ENCODE data around the gene ATXN10.

Gene ATXN10

DNA sequence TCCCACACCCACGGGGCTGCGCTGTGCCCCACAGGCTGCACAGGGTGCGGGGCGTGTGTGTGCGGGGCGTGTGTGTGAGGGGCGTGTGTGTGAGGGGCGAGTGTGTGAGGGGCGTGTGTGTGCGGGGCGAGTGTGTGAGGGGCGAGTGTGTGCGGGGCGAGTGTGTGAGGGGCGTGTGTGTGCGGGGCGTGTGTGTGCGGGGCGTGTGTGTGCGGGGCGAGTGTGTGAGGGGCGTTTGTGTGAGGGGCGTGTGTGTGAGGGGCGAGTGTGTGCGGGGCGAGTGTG is 218.7 kb downstream of the ATXN10 start:
- H3K4me3 ChIP-seq (ENCODE audit: low read depth, low read length) = no peak overlapping the region
- TF ChIP-seq, protein P1, sequence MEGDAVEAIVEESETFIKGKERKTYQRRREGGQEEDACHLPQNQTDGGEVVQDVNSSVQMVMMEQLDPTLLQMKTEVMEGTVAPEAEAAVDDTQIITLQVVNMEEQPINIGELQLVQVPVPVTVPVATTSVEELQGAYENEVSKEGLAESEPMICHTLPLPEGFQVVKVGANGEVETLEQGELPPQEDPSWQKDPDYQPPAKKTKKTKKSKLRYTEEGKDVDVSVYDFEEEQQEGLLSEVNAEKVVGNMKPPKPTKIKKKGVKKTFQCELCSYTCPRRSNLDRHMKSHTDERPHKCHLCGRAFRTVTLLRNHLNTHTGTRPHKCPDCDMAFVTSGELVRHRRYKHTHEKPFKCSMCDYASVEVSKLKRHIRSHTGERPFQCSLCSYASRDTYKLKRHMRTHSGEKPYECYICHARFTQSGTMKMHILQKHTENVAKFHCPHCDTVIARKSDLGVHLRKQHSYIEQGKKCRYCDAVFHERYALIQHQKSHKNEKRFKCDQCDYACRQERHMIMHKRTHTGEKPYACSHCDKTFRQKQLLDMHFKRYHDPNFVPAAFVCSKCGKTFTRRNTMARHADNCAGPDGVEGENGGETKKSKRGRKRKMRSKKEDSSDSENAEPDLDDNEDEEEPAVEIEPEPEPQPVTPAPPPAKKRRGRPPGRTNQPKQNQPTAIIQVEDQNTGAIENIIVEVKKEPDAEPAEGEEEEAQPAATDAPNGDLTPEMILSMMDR (IDR thresholded peaks at IDR 0.05; ENCODE audit: insufficient read depth, low read depth, low read length, missing control alignments) = no peak
- no peak for DNase-seq (ENCODE audit: low read depth)

- TF ChIP-seq, protein P1 (IDR thresholded peaks at IDR 0.05; ENCODE audit: insufficient read depth, low read depth, low read length, missing control alignments) = no peak
- no peak for DNase-seq (ENCODE audit: low read depth)
- no peak overlapping the region for H3K4me3 ChIP-seq (ENCODE audit: low read depth, low read length)
These were observed 219.4 kb downstream of the ATXN10 start for GRCh38 chr22:45891021-45891421.

- TF ChIP-seq, protein P1 (IDR thresholded peaks at IDR 0.05; ENCODE audit: insufficient read depth, low read depth, low read length, missing control alignments) = no peak
- DNase-seq (ENCODE audit: low read depth) = no peak
- no peak overlapping the region for H3K4me3 ChIP-seq (ENCODE audit: low read depth, low read length)
These were observed 219.9 kb downstream of the ATXN10 start for GRCh38 chr22:45891471-45891995.

DNA sequence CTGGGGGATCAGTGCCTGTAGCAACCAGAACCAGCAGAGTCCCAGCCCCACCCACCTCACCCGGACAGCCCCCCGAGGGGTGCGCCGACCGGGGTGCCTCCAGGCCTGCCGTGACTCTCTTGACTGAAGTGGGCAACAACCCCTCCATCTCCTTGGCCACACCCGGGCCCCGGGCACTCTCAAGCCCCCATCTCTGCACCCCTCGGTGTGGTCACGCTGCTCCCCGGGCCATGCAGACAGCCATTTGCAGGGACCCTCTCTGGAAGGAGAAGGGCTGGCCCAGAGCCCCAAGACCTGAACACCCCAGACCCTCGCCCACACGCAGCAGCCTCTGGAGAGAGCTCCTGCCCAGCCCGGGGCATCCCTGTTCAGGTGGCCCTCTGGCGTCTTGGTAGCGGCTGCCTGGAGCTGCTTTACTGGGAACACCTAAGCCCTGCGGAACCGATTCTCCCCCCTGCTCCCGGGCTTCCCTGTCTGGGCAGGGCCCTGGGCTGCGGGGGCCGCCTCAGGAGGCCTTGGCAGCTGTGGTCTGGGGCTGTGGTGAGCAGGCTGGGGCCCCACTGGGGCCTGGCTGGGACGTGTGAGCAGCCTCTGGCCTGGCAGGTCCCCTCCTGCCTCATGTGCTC is 220.5 kb downstream of the ATXN10 start:
- no peak for DNase-seq (ENCODE audit: low read depth)
- TF ChIP-seq, protein P1 (IDR thresholded peaks at IDR 0.05; ENCODE audit: insufficient read depth, low read depth, low read length, missing control alignments) = no peak
- H3K4me3 ChIP-seq (ENCODE audit: low read depth, low read length) = no peak overlapping the region

DNA sequence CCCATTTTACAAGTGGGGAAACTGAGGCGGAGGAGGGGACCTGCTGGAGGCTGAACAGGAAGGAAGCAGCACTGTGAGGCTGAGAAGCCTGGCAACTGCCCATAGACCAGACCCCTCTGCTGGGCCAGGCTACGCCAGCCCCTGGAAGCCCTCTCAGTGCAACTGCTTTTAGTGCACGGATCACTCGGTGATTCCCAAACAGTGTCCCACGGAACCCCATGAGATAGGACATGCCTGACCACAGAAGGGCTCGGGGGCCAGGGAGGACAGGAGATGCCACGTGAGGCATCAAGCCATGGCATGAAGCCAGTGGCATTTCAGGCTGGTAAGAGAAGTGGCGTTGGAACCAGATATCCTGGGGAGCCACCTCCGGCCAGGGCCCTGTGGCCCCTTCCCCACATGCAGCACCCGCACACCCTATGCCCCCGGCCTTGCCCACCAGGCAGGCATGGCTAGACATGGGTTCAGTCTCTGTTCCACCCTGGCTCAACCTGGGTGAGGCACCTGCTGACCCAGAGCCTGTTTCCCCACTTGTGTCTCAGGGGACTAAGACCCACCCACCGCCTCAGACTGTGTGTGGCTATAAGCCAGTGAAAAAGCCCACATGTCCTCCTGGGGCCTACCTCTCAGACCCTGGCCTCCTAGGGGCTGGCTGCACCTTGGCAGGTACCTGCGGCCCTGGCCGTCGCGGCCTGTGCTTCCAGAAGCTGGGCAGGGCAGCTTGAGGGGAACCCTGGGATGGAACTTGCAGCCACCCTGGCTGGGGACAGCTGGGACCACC is 221.2 kb downstream of the ATXN10 start:
- TF ChIP-seq, protein P1 (IDR thresholded peaks at IDR 0.05; ENCODE audit: insufficient read depth, low read depth, low read length, missing control alignments) = no peak
- no peak for DNase-seq (ENCODE audit: low read depth)
- no peak overlapping the region for H3K4me3 ChIP-seq (ENCODE audit: low read depth, low read length)

DNA sequence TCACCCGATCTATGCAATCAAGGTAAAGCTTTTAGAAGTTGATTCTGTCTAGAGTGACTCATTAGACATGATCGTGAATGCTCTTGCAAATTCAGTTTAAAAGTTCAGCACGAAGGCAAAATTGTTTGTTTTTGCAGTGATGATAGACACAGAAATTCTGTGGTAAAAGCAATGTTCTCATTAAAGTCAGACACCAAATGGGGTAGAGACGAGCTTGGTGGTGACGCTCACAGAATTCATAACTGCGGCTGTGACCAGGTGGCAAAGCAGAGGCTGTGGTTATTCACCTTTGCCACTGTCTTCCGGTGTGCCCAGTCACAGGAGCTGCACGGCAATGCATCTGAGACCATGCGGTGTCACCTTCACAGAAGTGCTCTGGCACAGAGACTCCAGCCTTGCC is 221.9 kb downstream of the ATXN10 start:
- TF ChIP-seq, protein P1 (IDR thresholded peaks at IDR 0.05; ENCODE audit: insufficient read depth, low read depth, low read length, missing control alignments) = no peak
- no peak overlapping the region for H3K4me3 ChIP-seq (ENCODE audit: low read depth, low read length)
- DNase-seq (ENCODE audit: low read depth) = no peak

Measured in GM12865 (cell line).